ENCODE data around the gene DNAL1.

The DNAL1 gene

DNA sequence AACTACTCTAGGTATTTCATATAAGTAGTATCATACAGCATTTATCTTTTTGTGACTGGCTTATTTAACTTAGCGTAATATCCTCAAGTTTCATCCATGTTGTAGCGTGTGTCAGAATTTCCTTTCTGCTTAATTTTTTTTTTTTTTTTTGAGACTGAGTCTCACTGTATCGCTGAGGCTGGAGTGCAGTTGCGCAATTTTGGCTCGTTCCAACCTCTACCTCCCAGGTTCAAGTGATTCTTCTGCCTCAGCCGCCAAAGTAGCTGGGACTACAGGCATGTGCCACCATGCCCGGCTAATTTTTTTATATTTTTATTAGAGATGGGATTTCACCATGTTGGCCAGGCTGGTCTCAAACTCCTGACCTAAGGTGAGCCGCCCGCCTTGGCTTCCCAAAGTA, 40.5 kb downstream of the DNAL1 start (continued):
- TF ChIP-seq ZBTB21 (tag by site-specific recombination; IDR thresholded peaks at IDR 0.05), result no peak
- TF ChIP-seq, protein P1, sequence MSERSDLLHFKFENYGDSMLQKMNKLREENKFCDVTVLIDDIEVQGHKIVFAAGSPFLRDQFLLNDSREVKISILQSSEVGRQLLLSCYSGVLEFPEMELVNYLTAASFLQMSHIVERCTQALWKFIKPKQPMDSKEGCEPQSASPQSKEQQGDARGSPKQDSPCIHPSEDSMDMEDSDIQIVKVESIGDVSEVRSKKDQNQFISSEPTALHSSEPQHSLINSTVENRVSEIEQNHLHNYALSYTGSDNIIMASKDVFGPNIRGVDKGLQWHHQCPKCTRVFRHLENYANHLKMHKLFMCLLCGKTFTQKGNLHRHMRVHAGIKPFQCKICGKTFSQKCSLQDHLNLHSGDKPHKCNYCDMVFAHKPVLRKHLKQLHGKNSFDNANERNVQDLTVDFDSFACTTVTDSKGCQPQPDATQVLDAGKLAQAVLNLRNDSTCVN (tag by site-specific recombination; optimal IDR thresholded peaks at IDR 0.05), result no peak

DNA sequence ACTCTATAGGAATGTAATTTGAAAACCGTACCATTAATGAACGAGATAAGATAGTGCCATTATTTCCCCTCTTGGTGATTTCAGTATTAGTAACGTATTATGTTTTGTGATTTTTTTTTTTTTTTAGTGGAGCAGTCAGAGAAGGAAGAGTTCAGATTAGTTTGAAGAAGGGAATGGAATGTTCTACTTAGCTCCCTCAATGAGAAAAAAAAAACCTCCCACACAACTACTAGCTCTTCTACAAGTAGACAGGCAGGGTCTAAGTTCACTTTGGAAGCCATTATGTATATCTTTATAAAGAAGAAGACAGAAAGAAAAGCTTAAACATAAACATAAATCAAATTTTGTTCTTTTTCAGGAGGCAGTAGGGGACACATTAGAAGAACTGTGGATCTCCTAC, 42.1 kb downstream of the DNAL1 start:
- ChIA-PET CTCF (interaction anchor here (0.6 to 0.7 kb wide), 2 partner anchors 30 to 45 kb away, joined by 4 read pairs; no protein-coding TSS in a partner anchor), POLR2A (no interaction called here)
- H3K9me3 ChIP-seq (ENCODE audit: control insufficient read depth, insufficient read depth, low read depth, low read length), result no peaks in the 10 kb centered on the region

GRCh38 chr14:73694083-73694482, 49.3 kb downstream of the DNAL1 start:
- H3K4me3 ChIP-seq (ENCODE audit: low read depth, low read length), result no peak overlapping the region
- peaks cover 5% of the 10 kb centered on the region; the same call in 1 of the 2 replicates for H3K4me1 ChIP-seq (ENCODE audit: control insufficient read depth, insufficient read depth, low read length)
- ChIA-PET POLR2A (interaction anchor here (0.8 kb wide), 1 partner anchor 19 kb away, joined by 3 read pairs; no protein-coding TSS in a partner anchor), CTCF (interaction anchor here (0.6 to 1.7 kb wide), 2 partner anchors 18 to 416 kb away, joined by 3 to 5 read pairs; no protein-coding TSS in a partner anchor)
- peaks cover 4 to 17% of the 10 kb centered on the region in 2 experiments; a peak in 2 of 3 replicates for H3K36me3 ChIP-seq (ENCODE audit: control insufficient read depth in 2 of 2, insufficient read depth in 1 of 2, low read length in 2 of 2)
- no peaks in the 10 kb centered on the region for H3K9me3 ChIP-seq (ENCODE audit: control insufficient read depth, insufficient read depth, low read depth, low read length)
- no peak overlapping the region for H3K27ac ChIP-seq (ENCODE audit: extremely low read depth, low read depth, low read length)
- TF ChIP-seq ZNF146 (tag by site-specific recombination; IDR thresholded peaks at IDR 0.05) (peak; percentile 39; the same call in 1 of the 2 replicates), ZNF530 (tag by site-specific recombination; IDR thresholded peaks at IDR 0.05; ENCODE audit: low read depth) (0 out of 2 replicates have a peak, but pooled peaks have one; percentile 35), ZSCAN23 (tag by site-specific recombination; IDR thresholded peaks at IDR 0.05) (no peak), ZNF266 (tag by site-specific recombination; IDR thresholded peaks at IDR 0.05; ENCODE audit: low read depth) (peak; percentile 66; the same call in 1 of the 2 replicates), ZNF426 (tag by site-specific recombination; IDR thresholded peaks at IDR 0.05) (peak; percentile 98), EGR2 (tag by site-specific recombination; IDR thresholded peaks at IDR 0.05; ENCODE audit: low read depth) (no peak), ZNF580 (tag by site-specific recombination; IDR thresholded peaks at IDR 0.05) (0 out of 2 replicates have a peak, but pooled peaks have one; percentile 50), AEBP2 (tag by site-specific recombination; IDR thresholded peaks at IDR 0.05; ENCODE audit: borderline replicate concordance) (peak; percentile 69; the same call in 1 of the 2 replicates), SETDB1 (IDR thresholded peaks at IDR 0.05; ENCODE audit: insufficient read length, low read length) (no peak), ZNF768 (tag by site-specific recombination; IDR thresholded peaks at IDR 0.05) (no peak), FEZF1 (tag by site-specific recombination; IDR thresholded peaks at IDR 0.05) (no peak), GLIS1 (tag by site-specific recombination; IDR thresholded peaks at IDR 0.05) (no peak; the same call in 1 of the 2 replicates), ZNF555 (tag by site-specific recombination; conservative IDR thresholded peaks at IDR 0.05) (peak; percentile 97), ZBTB44 (tag by site-specific recombination; IDR thresholded peaks at IDR 0.05) (no peak)

More for the DNA sequence above, 42.1 kb downstream of the DNAL1 start:
- no peak overlapping the region for H3K27ac ChIP-seq (ENCODE audit: extremely low read depth, low read depth, low read length)
- H3K36me3 ChIP-seq (ENCODE audit: control insufficient read depth in 2 of 2, insufficient read depth in 1 of 2, low read length in 2 of 2), result peaks cover 4 to 11% of the 10 kb centered on the region in 2 experiments; a peak in 2 of 3 replicates
- no peak overlapping the region for H3K4me3 ChIP-seq (ENCODE audit: low read depth, low read length)
- no peaks in the 10 kb centered on the region for H3K4me1 ChIP-seq (ENCODE audit: control insufficient read depth, insufficient read depth, low read length)
- TF ChIP-seq ZBTB20 (tag by site-specific recombination; IDR thresholded peaks at IDR 0.05) (no peak), ZNF133 (tag by site-specific recombination; IDR thresholded peaks at IDR 0.05) (no peak), ZNF777 (tag by site-specific recombination; IDR thresholded peaks at IDR 0.05; ENCODE audit: borderline replicate concordance) (no peak), BCL11A (tag by site-specific recombination; IDR thresholded peaks at IDR 0.05; ENCODE audit: low read depth) (no peak), ZNF302 (tag by site-specific recombination; IDR thresholded peaks at IDR 0.05; ENCODE audit: low read depth) (no peak), ZNF548 (tag by site-specific recombination; IDR thresholded peaks at IDR 0.05) (no peak), ZNF280D (tag by site-specific recombination; IDR thresholded peaks at IDR 0.05) (no peak)
- TF ChIP-seq, protein P2, sequence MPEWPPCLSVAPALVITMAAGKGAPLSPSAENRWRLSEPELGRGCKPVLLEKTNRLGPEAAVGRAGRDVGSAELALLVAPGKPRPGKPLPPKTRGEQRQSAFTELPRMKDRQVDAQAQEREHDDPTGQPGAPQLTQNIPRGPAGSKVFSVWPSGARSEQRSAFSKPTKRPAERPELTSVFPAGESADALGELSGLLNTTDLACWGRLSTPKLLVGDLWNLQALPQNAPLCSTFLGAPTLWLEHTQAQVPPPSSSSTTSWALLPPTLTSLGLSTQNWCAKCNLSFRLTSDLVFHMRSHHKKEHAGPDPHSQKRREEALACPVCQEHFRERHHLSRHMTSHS (tag by site-specific recombination; IDR thresholded peaks at IDR 0.05), result no peak

All from HEK293 (cell line).